Measurements from ENCODE around the gene APCDD1L.

- TF ChIP-seq, protein P1, sequence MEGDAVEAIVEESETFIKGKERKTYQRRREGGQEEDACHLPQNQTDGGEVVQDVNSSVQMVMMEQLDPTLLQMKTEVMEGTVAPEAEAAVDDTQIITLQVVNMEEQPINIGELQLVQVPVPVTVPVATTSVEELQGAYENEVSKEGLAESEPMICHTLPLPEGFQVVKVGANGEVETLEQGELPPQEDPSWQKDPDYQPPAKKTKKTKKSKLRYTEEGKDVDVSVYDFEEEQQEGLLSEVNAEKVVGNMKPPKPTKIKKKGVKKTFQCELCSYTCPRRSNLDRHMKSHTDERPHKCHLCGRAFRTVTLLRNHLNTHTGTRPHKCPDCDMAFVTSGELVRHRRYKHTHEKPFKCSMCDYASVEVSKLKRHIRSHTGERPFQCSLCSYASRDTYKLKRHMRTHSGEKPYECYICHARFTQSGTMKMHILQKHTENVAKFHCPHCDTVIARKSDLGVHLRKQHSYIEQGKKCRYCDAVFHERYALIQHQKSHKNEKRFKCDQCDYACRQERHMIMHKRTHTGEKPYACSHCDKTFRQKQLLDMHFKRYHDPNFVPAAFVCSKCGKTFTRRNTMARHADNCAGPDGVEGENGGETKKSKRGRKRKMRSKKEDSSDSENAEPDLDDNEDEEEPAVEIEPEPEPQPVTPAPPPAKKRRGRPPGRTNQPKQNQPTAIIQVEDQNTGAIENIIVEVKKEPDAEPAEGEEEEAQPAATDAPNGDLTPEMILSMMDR (IDR thresholded peaks at IDR 0.05; ENCODE audit: low read depth, low read length, missing input control), result no peak
- no peak for TF ChIP-seq RXRA (IDR thresholded peaks at IDR 0.05)
- TF ChIP-seq ATF3 (IDR thresholded peaks at IDR 0.05), result no peak
Measured at GRCh38 chr20:58469616-58470015, 45.6 kb downstream of the APCDD1L start.
